WTC11 (cell line): ENCODE results near the gene TMPRSS12. TPM values are rescaled to one million over a fixed set of nuclear protein-coding genes. Genes with fewer than 3 reads are reported as not detected.

Experiments used
- ATAC-seq: fragments of 200-7000 bp; cut with Tn5 transposase; 2 replicates; pipeline ENCODE4 v1.10.0; 2021; ENCODE audit warnings: mild to moderate bottlenecking, moderate library complexity
- CTCF ChIA-PET: fragments of 300-600 bp; sonication (Branson Sonifier 250); formaldehyde crosslinking; loops from one replicate; lab custom pipeline; 2021; ENCODE audit warnings: antibody characterized with exemption; lab: Charles Lee
- POLR2A ChIA-PET: fragments of 350-600 bp; sonication (Branson Sonifier 250); formaldehyde crosslinking; loops from one replicate; lab custom pipeline; 2021; ENCODE audit warnings: antibody characterized with exemption; lab: Charles Lee
- DNase-seq: peaks from one replicate; pipeline ENCODE4 v3.0.0; 2021; ENCODE audit warnings: low spot score
- H3K27ac Mint-ChIP-seq: 2 replicates; pipeline ENCODE4 v1.8.0; 2021; ENCODE audit warnings: mixed read lengths
- H3K27me3 Mint-ChIP-seq: 2 replicates; pipeline ENCODE4 v1.8.0; 2021; ENCODE audit warnings: low read depth, mild to moderate bottlenecking, moderate library complexity, mixed read lengths
- H3K36me3 Mint-ChIP-seq: 2 replicates; pipeline ENCODE4 v1.8.0; 2021; ENCODE audit warnings: mixed read lengths
- H3K4me1 Mint-ChIP-seq: 2 replicates; pipeline ENCODE4 v1.8.0; 2022; ENCODE audit warnings: mixed read lengths
- H3K4me3 Mint-ChIP-seq: 2 replicates; pipeline ENCODE4 v1.8.0; 2021; ENCODE audit warnings: mild to moderate bottlenecking, moderate library complexity, mixed read lengths
- H3K9me3 Mint-ChIP-seq: 2 replicates; pipeline ENCODE4 v1.8.0; 2021; ENCODE audit warnings: mixed read lengths
- CBFB ChIP-seq: sonication (generic); formaldehyde crosslinking; IDR thresholded peaks from 2 replicates; pipeline ENCODE4 v1.8.1; 2022; ENCODE audit warnings: mild to moderate bottlenecking, low read depth, missing genetic modification reagents
- FOXP1 ChIP-seq: sonication (generic); formaldehyde crosslinking; IDR thresholded peaks from 2 replicates; pipeline ENCODE4 v1.8.0; 2022; ENCODE audit warnings: missing genetic modification reagents, mild to moderate bottlenecking, moderate library complexity, borderline replicate concordance
- GRHL2 ChIP-seq: fragments of 250-450 bp; sonication (Bioruptor Pico); IDR thresholded peaks from 2 replicates; pipeline ENCODE4 v1.8.0; 2022; ENCODE audit warnings: mild to moderate bottlenecking, moderate library complexity; ENCODE audit not compliant: insufficient replicate concordance, severe bottlenecking
- GTF2I ChIP-seq: fragments of 250-450 bp; sonication (Bioruptor Pico); conservative IDR thresholded peaks from 2 replicates; pipeline ENCODE4 v1.4.0; 2021; ENCODE audit warnings: mild to moderate bottlenecking
- HMGA2 ChIP-seq: fragments of 250-450 bp; sonication (Bioruptor Pico); IDR thresholded peaks from 2 replicates; pipeline ENCODE4 v1.4.0; 2021; ENCODE audit warnings: mild to moderate bottlenecking, moderate library complexity
- IRF2 ChIP-seq: sonication (generic); formaldehyde crosslinking; IDR thresholded peaks from 2 replicates; pipeline ENCODE4 v1.8.0; 2022; ENCODE audit warnings: low read depth, missing genetic modification reagents, borderline replicate concordance
- JAZF1 ChIP-seq: fragments of 250-450 bp; sonication (Bioruptor Pico); IDR thresholded peaks from 2 replicates; pipeline ENCODE4 v1.9.0; 2021; ENCODE audit warnings: moderate library complexity, mild to moderate bottlenecking, inconsistent platforms
- KAT7 ChIP-seq: sonication (generic); formaldehyde crosslinking; IDR thresholded peaks from 2 replicates; pipeline ENCODE4 v1.8.1; 2023; ENCODE audit warnings: missing genetic modification reagents, mild to moderate bottlenecking, borderline replicate concordance
- SP1 ChIP-seq: sonication (generic); formaldehyde crosslinking; conservative IDR thresholded peaks from 2 replicates; pipeline ENCODE4 v1.8.1; 2022; ENCODE audit warnings: missing genetic modification reagents
- TEAD4 ChIP-seq: sonication (generic); formaldehyde crosslinking; IDR thresholded peaks from 2 replicates; pipeline ENCODE4 v1.8.0; 2022; ENCODE audit warnings: mild to moderate bottlenecking, missing genetic modification reagents
- ZNF232 ChIP-seq: sonication (generic); formaldehyde crosslinking; IDR thresholded peaks from 2 replicates; pipeline ENCODE4 v1.8.0; 2022; ENCODE audit warnings: mild to moderate bottlenecking, missing genetic modification reagents
- ZNF263 ChIP-seq: sonication (generic); formaldehyde crosslinking; IDR thresholded peaks from 2 replicates; pipeline ENCODE4 v1.8.1; 2022; ENCODE audit warnings: low read depth, mild to moderate bottlenecking, moderate library complexity, missing genetic modification reagents
- ZNF396 ChIP-seq: fragments of 250-450 bp; sonication (Bioruptor Pico); IDR thresholded peaks from 2 replicates; pipeline ENCODE4 v1.8.0; 2021; ENCODE audit warnings: mild to moderate bottlenecking, moderate library complexity, borderline replicate concordance
- ZNF671 ChIP-seq: fragments of 250-450 bp; sonication (Bioruptor Pico); IDR thresholded peaks from 2 replicates; pipeline ENCODE4 v1.8.0; 2021; ENCODE audit warnings: mild to moderate bottlenecking
- total RNA-seq: library from RNA; stranded (reverse); gene quantifications from 3 replicates; pipeline ENCODE4 v1.2.3, GENCODE V29; 2021
- TF ChIP-seq, protein P1 (sequence below): sonication (generic); formaldehyde crosslinking; IDR thresholded peaks from 2 replicates; pipeline ENCODE4 v1.8.0; 2022; ENCODE audit warnings: mild to moderate bottlenecking, missing genetic modification reagents
- TF ChIP-seq, protein P2 (sequence below): sonication (generic); formaldehyde crosslinking; IDR thresholded peaks from 2 replicates; pipeline ENCODE4 v1.8.1; 2022; ENCODE audit warnings: low read depth, mild to moderate bottlenecking, moderate library complexity, missing genetic modification reagents, borderline replicate concordance
- TF ChIP-seq, protein P3 (sequence below): fragments of 250-450 bp; sonication (Bioruptor Pico); IDR thresholded peaks from 2 replicates; pipeline ENCODE4 v1.9.0; 2021; ENCODE audit warnings: mild to moderate bottlenecking, borderline replicate concordance

The TMPRSS12 gene
- total RNA-seq, 1 experiment from 2014 or later, result not detected

DNA sequence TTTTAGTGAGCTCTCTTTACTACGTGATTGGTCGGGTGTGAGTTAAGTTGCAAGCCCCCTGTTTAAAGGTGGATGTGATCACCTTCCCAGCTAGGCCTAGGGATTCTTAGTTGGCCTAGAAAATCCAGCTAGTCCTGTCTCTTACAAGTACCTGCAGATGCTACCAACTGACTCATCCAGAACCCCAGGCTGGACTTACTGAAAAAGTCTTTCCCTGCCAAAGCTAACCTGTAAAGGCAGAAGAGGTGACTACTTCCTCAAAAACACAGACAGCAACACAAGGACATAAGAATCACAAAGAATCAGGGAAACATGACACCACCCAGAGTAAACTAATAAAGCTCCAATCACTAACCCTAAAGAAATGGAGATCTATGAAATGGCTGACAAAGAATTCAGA, 70.5 kb downstream of the TMPRSS12 start:
- Mint-ChIP-seq H3K4me3 (no peak overlapping the region), H3K27me3 (no peaks in the 10 kb centered on the region; the same call in 1 of the 2 replicates), H3K27ac (no peak overlapping the region), H3K36me3 (peaks cover 71% of the 10 kb centered on the region), H3K4me1 (peaks cover 13% of the 10 kb centered on the region), H3K9me3 (peaks cover 73% of the 10 kb centered on the region)
- no peak; the same call in 1 of the 2 replicates for ATAC-seq
- ChIA-PET POLR2A (no interaction called here), CTCF (no interaction called here)
- no peak for TF ChIP-seq ZNF396 (CRISPR knock-in tag)
- no peak for TF ChIP-seq FOXP1 (CRISPR knock-in tag)
- TF ChIP-seq, protein P1, sequence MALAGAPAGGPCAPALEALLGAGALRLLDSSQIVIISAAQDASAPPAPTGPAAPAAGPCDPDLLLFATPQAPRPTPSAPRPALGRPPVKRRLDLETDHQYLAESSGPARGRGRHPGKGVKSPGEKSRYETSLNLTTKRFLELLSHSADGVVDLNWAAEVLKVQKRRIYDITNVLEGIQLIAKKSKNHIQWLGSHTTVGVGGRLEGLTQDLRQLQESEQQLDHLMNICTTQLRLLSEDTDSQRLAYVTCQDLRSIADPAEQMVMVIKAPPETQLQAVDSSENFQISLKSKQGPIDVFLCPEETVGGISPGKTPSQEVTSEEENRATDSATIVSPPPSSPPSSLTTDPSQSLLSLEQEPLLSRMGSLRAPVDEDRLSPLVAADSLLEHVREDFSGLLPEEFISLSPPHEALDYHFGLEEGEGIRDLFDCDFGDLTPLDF, result no peak
- TF ChIP-seq ZNF671 (CRISPR knock-in tag), result no peak
- DNase-seq, result no peak

DNA sequence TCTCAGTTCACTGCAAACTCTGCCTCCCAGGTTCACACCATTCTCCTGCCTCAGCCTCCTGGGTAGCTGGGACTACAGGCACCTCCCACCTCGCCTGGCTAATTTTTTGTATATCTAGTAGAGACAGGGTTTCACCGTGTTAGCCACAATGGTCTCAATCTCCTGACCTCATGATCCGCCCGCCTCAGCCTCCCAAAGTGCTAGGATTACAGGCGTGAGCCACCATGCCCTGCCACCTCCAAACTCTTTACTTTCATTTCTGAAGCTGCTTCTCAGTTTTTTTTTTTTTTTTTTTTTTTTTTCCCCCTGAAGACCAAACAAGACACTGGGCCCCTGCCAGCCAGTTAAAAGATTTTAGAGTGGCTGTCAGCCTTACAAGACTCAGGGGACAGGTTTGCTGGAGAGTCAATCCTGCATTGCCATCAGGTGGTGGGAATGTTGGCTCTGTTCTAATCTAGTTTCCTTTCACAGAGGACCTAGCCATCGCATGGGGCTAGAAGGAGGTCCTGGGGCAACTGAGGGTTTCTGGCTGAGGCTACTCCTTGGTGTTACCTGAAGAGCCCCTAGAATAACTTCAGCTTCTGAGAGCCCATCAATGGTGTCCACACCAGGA, 72.3 kb downstream of the TMPRSS12 start:
- H3K9me3 Mint-ChIP-seq, result peaks cover 82% of the 10 kb centered on the region
- no peak overlapping the region for H3K4me3 Mint-ChIP-seq
- peaks cover 78% of the 10 kb centered on the region for H3K36me3 Mint-ChIP-seq
- DNase-seq (no peak), ATAC-seq (no peak)
- H3K27ac Mint-ChIP-seq, result no peak overlapping the region
- TF ChIP-seq GTF2I (CRISPR knock-in tag) (no peak), SP1 (CRISPR knock-in tag) (no peak), CBFB (CRISPR knock-in tag) (no peak), KAT7 (CRISPR knock-in tag) (no peak), IRF2 (no peak), TEAD4 (CRISPR knock-in tag) (no peak), ZNF263 (CRISPR knock-in tag) (no peak), JAZF1 (CRISPR knock-in tag) (no peak), GRHL2 (CRISPR knock-in tag) (no peak), ZNF232 (CRISPR knock-in tag) (no peak), HMGA2 (CRISPR knock-in tag) (no peak)
- TF ChIP-seq, protein P2, sequence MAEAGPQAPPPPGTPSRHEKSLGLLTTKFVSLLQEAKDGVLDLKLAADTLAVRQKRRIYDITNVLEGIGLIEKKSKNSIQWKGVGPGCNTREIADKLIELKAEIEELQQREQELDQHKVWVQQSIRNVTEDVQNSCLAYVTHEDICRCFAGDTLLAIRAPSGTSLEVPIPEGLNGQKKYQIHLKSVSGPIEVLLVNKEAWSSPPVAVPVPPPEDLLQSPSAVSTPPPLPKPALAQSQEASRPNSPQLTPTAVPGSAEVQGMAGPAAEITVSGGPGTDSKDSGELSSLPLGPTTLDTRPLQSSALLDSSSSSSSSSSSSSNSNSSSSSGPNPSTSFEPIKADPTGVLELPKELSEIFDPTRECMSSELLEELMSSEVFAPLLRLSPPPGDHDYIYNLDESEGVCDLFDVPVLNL (CRISPR knock-in tag), result no peak
- TF ChIP-seq, protein P3, sequence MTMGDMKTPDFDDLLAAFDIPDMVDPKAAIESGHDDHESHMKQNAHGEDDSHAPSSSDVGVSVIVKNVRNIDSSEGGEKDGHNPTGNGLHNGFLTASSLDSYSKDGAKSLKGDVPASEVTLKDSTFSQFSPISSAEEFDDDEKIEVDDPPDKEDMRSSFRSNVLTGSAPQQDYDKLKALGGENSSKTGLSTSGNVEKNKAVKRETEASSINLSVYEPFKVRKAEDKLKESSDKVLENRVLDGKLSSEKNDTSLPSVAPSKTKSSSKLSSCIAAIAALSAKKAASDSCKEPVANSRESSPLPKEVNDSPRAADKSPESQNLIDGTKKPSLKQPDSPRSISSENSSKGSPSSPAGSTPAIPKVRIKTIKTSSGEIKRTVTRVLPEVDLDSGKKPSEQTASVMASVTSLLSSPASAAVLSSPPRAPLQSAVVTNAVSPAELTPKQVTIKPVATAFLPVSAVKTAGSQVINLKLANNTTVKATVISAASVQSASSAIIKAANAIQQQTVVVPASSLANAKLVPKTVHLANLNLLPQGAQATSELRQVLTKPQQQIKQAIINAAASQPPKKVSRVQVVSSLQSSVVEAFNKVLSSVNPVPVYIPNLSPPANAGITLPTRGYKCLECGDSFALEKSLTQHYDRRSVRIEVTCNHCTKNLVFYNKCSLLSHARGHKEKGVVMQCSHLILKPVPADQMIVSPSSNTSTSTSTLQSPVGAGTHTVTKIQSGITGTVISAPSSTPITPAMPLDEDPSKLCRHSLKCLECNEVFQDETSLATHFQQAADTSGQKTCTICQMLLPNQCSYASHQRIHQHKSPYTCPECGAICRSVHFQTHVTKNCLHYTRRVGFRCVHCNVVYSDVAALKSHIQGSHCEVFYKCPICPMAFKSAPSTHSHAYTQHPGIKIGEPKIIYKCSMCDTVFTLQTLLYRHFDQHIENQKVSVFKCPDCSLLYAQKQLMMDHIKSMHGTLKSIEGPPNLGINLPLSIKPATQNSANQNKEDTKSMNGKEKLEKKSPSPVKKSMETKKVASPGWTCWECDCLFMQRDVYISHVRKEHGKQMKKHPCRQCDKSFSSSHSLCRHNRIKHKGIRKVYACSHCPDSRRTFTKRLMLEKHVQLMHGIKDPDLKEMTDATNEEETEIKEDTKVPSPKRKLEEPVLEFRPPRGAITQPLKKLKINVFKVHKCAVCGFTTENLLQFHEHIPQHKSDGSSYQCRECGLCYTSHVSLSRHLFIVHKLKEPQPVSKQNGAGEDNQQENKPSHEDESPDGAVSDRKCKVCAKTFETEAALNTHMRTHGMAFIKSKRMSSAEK (CRISPR knock-in tag), result no peak
- CTCF ChIA-PET, result interaction anchor here (1.1 kb wide), 1 partner anchor 10 kb away, joined by 4 read pairs; a partner anchor contains a TSS
- POLR2A ChIA-PET, result interaction anchor here (0.8 kb wide), 1 partner anchor 10 kb away, joined by 3 read pairs; a partner anchor contains a TSS
- H3K27me3 Mint-ChIP-seq, result no peaks in the 10 kb centered on the region; the same call in 1 of the 2 replicates
- peaks cover 12% of the 10 kb centered on the region for H3K4me1 Mint-ChIP-seq
